Measurements from ENCODE around the gene MFN2.
"Not testable (repeated sequence)": the region's sequence is repeated elsewhere in the genome, so short reads cannot be mapped to it uniquely, and the experiment has no call there.

MFN2 gene

GRCh38 chr1:12029720-12030339, 49.6 kb downstream of the MFN2 start:
- H3K9me3 ChIP-seq (ENCODE audit: control extremely low read depth in 1 of 5, control insufficient read depth in 4 of 5, insufficient read depth in 2 of 5, low read depth in 1 of 5, low read length in 4 of 5), result no peaks in the 10 kb centered on the region
- POLR2A ChIA-PET, result interaction anchor here (0.7 kb wide), 1 partner anchor 11 kb away, joined by 3 read pairs; no protein-coding TSS in a partner anchor
- H3K4me1 ChIP-seq (ENCODE audit: control extremely low read depth in 1 of 4, control insufficient read depth in 4 of 4, insufficient read depth in 4 of 4, low read length in 3 of 4), result peaks cover 0 to 8% (median 3%) of the 10 kb centered on the region in 4 experiments
- WGBS (ENCODE audit: insufficient coverage), result 95% methylated on average over 28 of the region's 32 CpGs
- H3K27ac ChIP-seq (ENCODE audit: insufficient read depth in 1 of 2, low read depth in 1 of 2, low read length in 2 of 2, poor library complexity in 1 of 2, severe bottlenecking in 2 of 2), result no peak overlapping the region
- peaks cover 2 to 69% (median 36%) of the 10 kb centered on the region in 4 experiments for H3K36me3 ChIP-seq (ENCODE audit: control insufficient read depth in 4 of 4, insufficient read depth in 4 of 4, low read length in 3 of 4)
- H3K4me3 ChIP-seq (ENCODE audit: control insufficient read depth in 1 of 7, extremely low read depth in 1 of 7, insufficient read depth in 4 of 7, low read depth in 2 of 7, low read length in 6 of 7), result no peak overlapping the region
- CTCF ChIA-PET, result interaction anchor here (1.1 kb wide), 1 partner anchor 10 kb away, joined by 3 read pairs; no protein-coding TSS in a partner anchor
- DNase-seq, result no peak
- H3K27me3 ChIP-seq (replicated peaks in 2 of 5; ENCODE audit: control insufficient read depth in 4 of 5, insufficient read depth in 5 of 5, low read length in 4 of 5), result no peaks in the 10 kb centered on the region

DNA sequence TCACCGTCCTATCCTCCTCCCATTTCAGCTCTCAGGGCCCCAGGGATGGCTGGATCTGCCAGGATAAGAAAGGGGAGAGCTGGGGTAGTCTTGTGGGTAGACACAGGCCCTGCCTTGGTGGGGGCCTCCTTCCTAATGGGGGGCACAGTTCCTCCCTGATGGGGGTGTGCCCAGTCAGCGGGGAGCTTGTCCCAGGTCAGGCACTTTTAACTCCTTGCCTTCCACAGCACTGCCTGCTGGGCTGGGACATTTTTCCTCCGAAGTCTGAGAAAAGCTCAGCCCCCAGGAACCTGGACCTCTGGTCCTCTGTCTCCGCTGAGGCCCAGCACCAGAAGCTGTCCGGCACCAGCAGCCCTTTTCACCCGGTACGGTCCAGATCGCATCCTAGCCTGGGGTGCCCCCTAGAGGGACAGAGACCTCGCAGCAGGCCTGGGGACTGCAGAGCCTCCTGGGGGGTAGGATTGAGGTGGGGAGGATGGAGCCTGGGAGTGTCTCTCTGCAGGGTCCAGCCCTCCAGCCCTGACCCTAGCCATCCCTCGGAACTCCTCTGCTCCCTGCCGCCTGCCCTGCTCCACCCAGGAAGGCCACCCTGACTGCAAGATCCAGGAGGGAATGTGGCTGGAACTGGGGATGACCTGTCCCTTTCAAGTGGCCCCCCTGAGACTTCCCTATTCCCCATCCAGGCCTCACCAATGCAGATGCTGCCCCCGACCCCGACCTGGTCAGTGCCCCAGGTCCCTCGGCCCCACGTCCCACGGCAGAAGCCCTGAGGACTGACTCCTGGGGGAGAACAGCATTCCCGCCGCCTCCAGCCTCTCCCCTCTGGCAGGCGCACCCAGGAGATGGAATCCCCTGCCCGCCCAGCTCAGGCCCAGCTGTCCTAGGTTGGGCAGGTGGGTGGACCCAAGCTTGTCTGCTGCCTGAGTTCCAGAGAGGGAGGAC, 51.1 kb downstream of the MFN2 start:
- Histone ChIP-seq H3K27me3 (replicated peaks in 2 of 5; ENCODE audit: control insufficient read depth in 4 of 5, insufficient read depth in 5 of 5, low read length in 4 of 5) (no peaks in the 10 kb centered on the region), H3K9me3 (ENCODE audit: control extremely low read depth in 1 of 5, control insufficient read depth in 4 of 5, insufficient read depth in 2 of 5, low read depth in 1 of 5, low read length in 4 of 5) (no peaks in the 10 kb centered on the region), H3K36me3 (ENCODE audit: control insufficient read depth in 4 of 4, insufficient read depth in 4 of 4, low read length in 3 of 4) (peaks cover 2 to 58% (median 30%) of the 10 kb centered on the region in 4 experiments), H3K4me3 (ENCODE audit: control insufficient read depth in 1 of 7, extremely low read depth in 1 of 7, insufficient read depth in 4 of 7, low read depth in 2 of 7, low read length in 6 of 7) (no peak overlapping the region), H3K4me1 (ENCODE audit: control extremely low read depth in 1 of 4, control insufficient read depth in 4 of 4, insufficient read depth in 4 of 4, low read length in 3 of 4) (peaks cover 0 to 17% (median 5%) of the 10 kb centered on the region in 4 experiments), H3K27ac (ENCODE audit: insufficient read depth in 1 of 2, low read depth in 1 of 2, low read length in 2 of 2, poor library complexity in 1 of 2, severe bottlenecking in 2 of 2) (no peak overlapping the region)
- DNase-seq, result peak in 1 of 3 donors; percentile 28
- CTCF ChIA-PET, result interaction anchor here (1.1 to 1.4 kb wide), 4 partner anchors 18 to 123 kb away, joined by 3 read pairs; no protein-coding TSS in a partner anchor
- WGBS (ENCODE audit: insufficient coverage), result 98% methylated on average over 10 of the region's 20 CpGs
- POLR2A ChIA-PET, result interaction anchor here (0.8 kb wide), 2 partner anchors 10 to 123 kb away, joined by 3 to 4 read pairs; no protein-coding TSS in a partner anchor

- DNase-seq, result no peak
- Histone ChIP-seq H3K9me3 (ENCODE audit: control extremely low read depth in 1 of 5, control insufficient read depth in 4 of 5, insufficient read depth in 2 of 5, low read depth in 1 of 5, low read length in 4 of 5) (no peaks in the 10 kb centered on the region), H3K4me3 (ENCODE audit: control insufficient read depth in 1 of 7, extremely low read depth in 1 of 7, insufficient read depth in 4 of 7, low read depth in 2 of 7, low read length in 6 of 7) (no peak overlapping the region), H3K36me3 (ENCODE audit: control insufficient read depth in 4 of 4, insufficient read depth in 4 of 4, low read length in 3 of 4) (peaks cover 0 to 50% (median 27%) of the 10 kb centered on the region in 4 experiments), H3K4me1 (ENCODE audit: control extremely low read depth in 1 of 4, control insufficient read depth in 4 of 4, insufficient read depth in 4 of 4, low read length in 3 of 4) (peaks cover 0 to 17% (median 5%) of the 10 kb centered on the region in 4 experiments), H3K27ac (ENCODE audit: insufficient read depth in 1 of 2, low read depth in 1 of 2, low read length in 2 of 2, poor library complexity in 1 of 2, severe bottlenecking in 2 of 2) (no peak overlapping the region), H3K27me3 (replicated peaks in 2 of 5; ENCODE audit: control insufficient read depth in 4 of 5, insufficient read depth in 5 of 5, low read length in 4 of 5) (no peaks in the 10 kb centered on the region)
- ChIA-PET CTCF (interaction anchor here (1.3 kb wide), 1 partner anchor 18 kb away, joined by 3 read pairs; no protein-coding TSS in a partner anchor), POLR2A (no interaction called here)
- 97% methylated on average over 10 of the region's 10 CpGs for WGBS (ENCODE audit: insufficient coverage)
Measured at GRCh38 chr1:12032161-12032621, 51.9 kb downstream of the MFN2 start.

DNA sequence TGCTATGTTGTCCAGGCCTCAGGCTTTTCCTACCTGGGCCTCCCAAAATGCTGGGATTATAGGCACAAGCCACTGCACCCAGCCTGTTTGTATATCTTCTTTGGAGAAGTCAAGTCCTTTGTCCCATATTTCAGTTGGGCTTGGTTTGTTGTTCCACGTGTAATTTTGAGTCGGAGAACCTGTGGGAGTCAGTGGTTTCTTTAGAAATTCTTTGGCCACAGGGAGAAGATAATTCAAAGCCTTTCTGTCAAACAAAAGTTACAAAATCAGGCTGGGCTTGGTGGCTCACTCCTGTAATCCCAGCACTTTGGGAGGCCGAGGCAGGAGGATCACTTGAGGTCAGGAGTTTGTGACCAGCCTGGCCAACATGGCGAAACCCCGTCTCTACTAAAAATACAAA, 53.2 kb downstream of the MFN2 start:
- H3K27ac ChIP-seq (ENCODE audit: insufficient read depth in 1 of 2, low read depth in 1 of 2, low read length in 2 of 2, poor library complexity in 1 of 2, severe bottlenecking in 2 of 2); H3K4me3 ChIP-seq (ENCODE audit: control insufficient read depth in 1 of 7, extremely low read depth in 1 of 7, insufficient read depth in 4 of 7, low read depth in 2 of 7, low read length in 6 of 7); H3K9me3 ChIP-seq (ENCODE audit: control extremely low read depth in 1 of 5, control insufficient read depth in 4 of 5, insufficient read depth in 2 of 5, low read depth in 1 of 5, low read length in 4 of 5); H3K27me3 ChIP-seq (replicated peaks in 2 of 5; ENCODE audit: control insufficient read depth in 4 of 5, insufficient read depth in 5 of 5, low read length in 4 of 5); POLR2A ChIA-PET; DNase-seq: not testable (repeated sequence)
- 96% methylated on average over 4 of the region's 5 CpGs for WGBS (ENCODE audit: insufficient coverage)
- peaks cover 0 to 37% (median 22%) of the 10 kb centered on the region in 4 experiments for H3K36me3 ChIP-seq (ENCODE audit: control insufficient read depth in 4 of 4, insufficient read depth in 4 of 4, low read length in 3 of 4)
- H3K4me1 ChIP-seq (ENCODE audit: control extremely low read depth in 1 of 4, control insufficient read depth in 4 of 4, insufficient read depth in 4 of 4, low read length in 3 of 4), result peaks cover 0 to 17% (median 5%) of the 10 kb centered on the region in 4 experiments
- CTCF ChIA-PET, result interaction anchor here (2.1 kb wide), 1 partner anchor 45 kb away, joined by 7 read pairs; no protein-coding TSS in a partner anchor

DNA sequence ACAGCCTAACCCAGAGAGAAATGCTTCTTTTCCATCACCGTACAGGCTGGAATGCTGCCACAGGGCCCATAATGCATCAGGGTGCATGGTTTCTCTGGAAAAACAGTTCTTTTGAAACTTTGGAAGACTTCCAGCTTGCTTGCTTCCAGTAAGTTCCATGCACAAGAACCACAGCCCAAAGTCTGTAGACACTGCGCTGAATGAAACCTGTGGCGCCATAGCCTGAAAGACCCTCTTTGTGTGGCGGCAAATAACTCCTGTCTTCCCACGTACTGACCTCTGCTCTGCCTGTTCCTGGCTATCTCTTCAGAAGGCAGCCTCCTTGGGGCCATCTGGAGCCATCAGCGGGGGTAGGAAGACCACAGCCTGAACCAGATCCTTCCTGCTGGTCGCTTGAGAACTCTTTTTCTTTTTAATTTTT, 54.1 kb downstream of the MFN2 start:
- ChIA-PET CTCF (interaction anchor here (2.1 kb wide), 1 partner anchor 44 kb away, joined by 7 read pairs; no protein-coding TSS in a partner anchor), POLR2A (interaction anchor here (0.6 kb wide), 1 partner anchor 38 kb away, joined by 3 read pairs; no protein-coding TSS in a partner anchor)
- Histone ChIP-seq H3K36me3 (ENCODE audit: control insufficient read depth in 4 of 4, insufficient read depth in 4 of 4, low read length in 3 of 4) (peaks cover 0 to 28% (median 14%) of the 10 kb centered on the region in 4 experiments), H3K9me3 (ENCODE audit: control extremely low read depth in 1 of 5, control insufficient read depth in 4 of 5, insufficient read depth in 2 of 5, low read depth in 1 of 5, low read length in 4 of 5) (no peaks in the 10 kb centered on the region), H3K27me3 (replicated peaks in 2 of 5; ENCODE audit: control insufficient read depth in 4 of 5, insufficient read depth in 5 of 5, low read length in 4 of 5) (no peaks in the 10 kb centered on the region), H3K4me3 (ENCODE audit: control insufficient read depth in 1 of 7, extremely low read depth in 1 of 7, insufficient read depth in 4 of 7, low read depth in 2 of 7, low read length in 6 of 7) (no peak overlapping the region), H3K27ac (ENCODE audit: insufficient read depth in 1 of 2, low read depth in 1 of 2, low read length in 2 of 2, poor library complexity in 1 of 2, severe bottlenecking in 2 of 2) (no peak overlapping the region), H3K4me1 (ENCODE audit: control extremely low read depth in 1 of 4, control insufficient read depth in 4 of 4, insufficient read depth in 4 of 4, low read length in 3 of 4) (peaks cover 0 to 22% (median 9%) of the 10 kb centered on the region in 4 experiments)
- DNase-seq, result no peak
- WGBS (ENCODE audit: insufficient coverage), result 61% methylated on average over 7 of the region's 7 CpGs

DNA sequence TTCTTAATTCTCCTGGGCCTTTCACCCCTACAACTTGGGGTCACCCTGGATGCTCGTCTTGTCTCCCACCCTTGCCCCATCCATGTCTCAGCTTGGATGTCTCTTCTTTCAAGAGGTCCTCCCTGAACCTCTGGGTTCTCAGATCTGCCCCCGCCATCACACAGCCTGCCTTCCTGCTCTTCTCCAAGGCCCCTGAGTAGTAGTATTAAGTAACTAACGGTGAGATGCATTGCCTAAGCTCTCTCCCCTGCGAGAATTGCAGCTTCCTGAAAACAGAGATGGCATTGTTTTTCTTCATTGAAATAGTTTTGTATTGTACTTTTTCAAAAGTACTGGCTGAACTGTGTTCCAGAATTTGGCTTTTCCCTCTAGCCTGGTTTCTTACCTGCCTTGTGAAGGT, 55.1 kb downstream of the MFN2 start:
- peaks cover 0 to 18% (median 8%) of the 10 kb centered on the region in 4 experiments for H3K36me3 ChIP-seq (ENCODE audit: control insufficient read depth in 4 of 4, insufficient read depth in 4 of 4, low read length in 3 of 4)
- H3K4me1 ChIP-seq (ENCODE audit: control extremely low read depth in 1 of 4, control insufficient read depth in 4 of 4, insufficient read depth in 4 of 4, low read length in 3 of 4), result peaks cover 0 to 22% (median 9%) of the 10 kb centered on the region in 4 experiments
- ChIA-PET POLR2A (no interaction called here), CTCF (interaction anchor here (2.1 kb wide), 1 partner anchor 44 kb away, joined by 7 read pairs; no protein-coding TSS in a partner anchor)
- H3K27ac ChIP-seq (ENCODE audit: insufficient read depth in 1 of 2, low read depth in 1 of 2, low read length in 2 of 2, poor library complexity in 1 of 2, severe bottlenecking in 2 of 2), result no peak overlapping the region
- no peaks in the 10 kb centered on the region for H3K27me3 ChIP-seq (replicated peaks in 2 of 5; ENCODE audit: control insufficient read depth in 4 of 5, insufficient read depth in 5 of 5, low read length in 4 of 5)
- 77% methylated on average over 4 of the region's 4 CpGs for WGBS (ENCODE audit: insufficient coverage)
- no peak for DNase-seq
- no peaks in the 10 kb centered on the region for H3K9me3 ChIP-seq (ENCODE audit: control extremely low read depth in 1 of 5, control insufficient read depth in 4 of 5, insufficient read depth in 2 of 5, low read depth in 1 of 5, low read length in 4 of 5)
- H3K4me3 ChIP-seq (ENCODE audit: control insufficient read depth in 1 of 7, extremely low read depth in 1 of 7, insufficient read depth in 4 of 7, low read depth in 2 of 7, low read length in 6 of 7), result no peak overlapping the region

All from common myeloid progenitor, CD34-positive (primary cell).